CD4-positive, alpha-beta T cell treated with Interleukin-2 at 100 ng/mL for 4 hours (primary cell): ENCODE results near the gene PAX6.
"Not testable (repeated sequence)": the region's sequence is repeated elsewhere in the genome, so short reads cannot be mapped to it uniquely, and the experiment has no call there.

Source experiments
- DNase-seq: peaks from one replicate; pipeline ENCODE4 v3.0.0-alpha.2; 2020; ENCODE audit warnings: low spot score

PAX6 gene

DNA sequence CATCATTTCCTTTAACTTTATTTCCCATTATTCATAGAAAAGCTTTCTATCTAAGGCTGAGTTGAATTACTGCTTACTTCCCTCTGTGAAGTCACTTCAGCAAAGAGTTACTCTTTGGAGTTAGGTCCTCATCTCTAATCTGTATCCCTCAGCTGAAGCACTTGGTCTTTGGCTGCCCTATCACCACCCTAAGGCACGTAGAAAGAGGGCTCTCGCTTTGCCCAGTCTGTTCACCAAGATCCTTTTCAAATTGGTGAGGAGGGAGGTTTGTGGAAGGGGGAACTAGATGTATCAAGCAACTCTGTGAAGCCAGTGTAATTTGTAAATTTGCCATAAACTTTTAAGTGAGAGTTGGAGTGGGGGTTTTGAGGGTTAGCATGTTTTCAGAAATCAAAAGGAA is 43.4 kb downstream of the PAX6 start:
- DNase-seq = no peak

DNA sequence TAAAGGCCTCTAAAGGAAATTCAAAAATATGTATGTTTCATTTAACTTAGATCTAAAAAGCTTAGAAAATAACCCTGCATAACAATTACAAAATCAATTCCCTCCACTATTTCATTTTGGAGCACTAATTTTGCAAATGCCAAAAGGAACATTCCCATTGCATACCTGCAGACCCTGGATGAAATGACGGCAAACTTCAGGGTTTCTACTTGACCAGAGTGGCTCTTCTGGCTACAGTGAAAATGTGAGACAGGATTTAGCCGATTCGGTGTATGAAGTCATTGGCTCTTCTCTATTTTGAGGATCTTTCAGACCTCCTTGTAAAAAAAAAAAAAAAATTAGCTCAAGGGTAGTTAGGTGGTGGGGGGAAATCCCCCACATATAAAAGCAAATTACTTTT is 44.1 kb downstream of the PAX6 start:
- DNase-seq = no peak

DNA sequence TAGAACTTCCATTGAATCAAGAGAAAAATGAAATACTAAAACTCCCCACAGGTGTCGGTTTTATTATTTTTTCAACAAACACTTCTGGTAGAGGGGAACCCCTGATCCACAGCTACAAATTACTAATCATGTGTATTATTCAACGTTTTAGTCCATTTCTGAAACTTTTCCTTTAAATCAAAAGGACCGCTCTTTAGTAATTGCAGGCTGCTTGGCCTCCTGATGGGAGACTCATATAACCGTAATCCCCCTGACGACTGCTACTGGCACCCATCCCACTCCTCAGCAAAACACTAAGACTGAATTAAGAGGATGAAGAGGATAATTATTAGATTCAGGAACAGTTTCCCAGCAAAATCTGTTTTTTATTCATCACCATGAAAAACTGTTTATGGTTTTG is 46.4 kb downstream of the PAX6 start:
- DNase-seq = no peak

DNA sequence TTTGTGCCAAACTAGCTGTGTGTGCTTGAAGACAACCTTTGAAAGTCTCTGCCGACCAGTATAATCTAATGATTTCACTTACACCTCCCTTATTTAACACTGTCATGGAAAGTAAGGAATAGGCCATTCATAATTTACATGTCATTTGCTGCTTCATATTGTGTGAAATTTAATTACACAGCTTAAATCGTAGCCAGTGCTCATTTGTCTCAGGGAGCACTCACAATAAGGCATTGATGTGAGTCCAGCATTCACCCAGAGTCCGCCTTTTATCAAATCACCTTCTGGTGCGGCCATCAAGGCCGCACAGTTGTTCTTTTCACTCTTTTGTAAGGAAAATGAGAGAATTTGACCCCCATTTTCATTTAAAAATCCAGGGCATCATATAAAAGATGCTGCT is 46.9 kb downstream of the PAX6 start:
- no peak for DNase-seq

DNA sequence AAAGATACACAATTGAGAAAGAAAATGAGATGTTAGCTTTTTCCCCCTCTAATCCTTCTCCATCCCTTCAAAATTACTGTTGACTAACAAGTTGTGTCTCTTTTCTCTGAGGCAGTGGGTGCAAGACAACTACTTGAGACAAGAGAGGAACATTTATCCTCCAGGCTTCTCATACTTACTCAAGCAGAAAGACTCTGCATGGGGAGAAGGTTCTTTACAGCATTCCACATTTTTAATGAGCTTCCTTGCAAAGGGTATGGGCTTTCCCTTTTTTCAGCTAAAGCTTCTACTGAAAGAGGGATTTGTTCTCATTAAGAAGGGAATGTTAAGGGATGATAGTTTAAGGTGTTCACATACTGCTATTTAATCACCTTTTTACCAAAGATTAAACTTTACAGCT is 47.8 kb downstream of the PAX6 start:
- no peak for DNase-seq

DNA sequence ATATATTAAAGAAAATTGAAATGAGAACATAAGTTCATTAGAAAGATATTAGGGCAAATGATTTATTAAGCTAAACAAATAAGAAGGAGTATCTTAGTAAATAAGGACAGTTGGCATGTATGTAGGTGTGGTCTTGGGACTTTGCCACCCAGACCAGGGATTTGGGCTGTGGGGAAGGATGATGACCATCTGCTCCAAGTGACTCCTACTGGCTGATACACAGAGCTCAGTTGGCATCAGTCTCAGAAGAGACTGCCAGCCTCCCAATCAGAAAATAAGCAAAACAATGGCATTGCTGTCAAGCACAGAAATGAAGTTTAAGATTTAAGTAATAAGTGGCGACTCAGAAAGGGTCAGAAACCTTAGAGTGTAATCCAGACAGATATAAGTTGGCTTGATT is 49.5 kb downstream of the PAX6 start:
- no peak for DNase-seq

DNA sequence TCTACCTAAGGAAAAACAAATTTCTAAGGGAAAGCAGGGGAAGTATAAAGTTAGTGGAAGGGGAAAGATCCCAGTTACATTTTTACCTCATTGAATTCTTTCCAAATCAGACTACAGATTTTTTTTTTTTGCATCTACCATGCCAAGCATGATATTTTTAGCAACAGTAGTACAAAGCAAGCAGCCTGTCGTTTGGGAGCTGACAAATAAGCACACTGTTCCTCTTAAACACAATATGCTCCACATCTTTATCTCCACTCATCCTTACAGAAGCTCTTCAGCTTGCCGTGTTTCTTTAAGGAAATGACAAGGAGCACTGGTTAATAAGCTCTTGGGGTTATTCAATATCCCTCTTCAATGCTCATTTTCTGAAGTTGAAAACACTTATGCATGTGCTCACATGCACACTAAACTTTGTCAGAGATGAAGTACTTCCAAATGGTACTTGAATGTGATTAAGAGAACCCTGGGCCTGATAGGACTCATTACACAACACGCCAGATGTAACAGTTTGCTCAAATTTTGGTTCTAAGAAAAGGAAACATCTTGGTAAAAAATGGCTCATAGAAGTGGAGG is 53.8 kb downstream of the PAX6 start:
- DNase-seq = no peak

DNA sequence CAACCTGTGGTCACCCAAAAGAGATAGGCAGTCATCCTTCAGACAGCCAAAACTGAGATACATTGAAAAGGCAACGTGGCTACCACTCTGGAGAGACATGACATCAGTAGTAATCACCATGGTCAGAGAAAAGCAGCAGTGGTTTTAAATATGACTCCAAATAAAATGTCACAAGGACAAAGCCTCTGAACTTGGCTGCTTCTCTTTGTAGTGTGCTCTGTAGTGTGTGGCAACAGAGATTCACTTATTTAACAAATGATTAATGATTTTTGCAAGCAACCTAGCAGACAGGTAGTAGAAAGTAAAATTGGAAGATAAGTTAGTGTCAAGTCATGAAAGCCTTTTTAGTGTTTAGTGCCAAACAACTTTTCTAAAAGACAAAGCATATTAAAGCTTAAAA is 63.5 kb downstream of the PAX6 start:
- no peak for DNase-seq

DNA sequence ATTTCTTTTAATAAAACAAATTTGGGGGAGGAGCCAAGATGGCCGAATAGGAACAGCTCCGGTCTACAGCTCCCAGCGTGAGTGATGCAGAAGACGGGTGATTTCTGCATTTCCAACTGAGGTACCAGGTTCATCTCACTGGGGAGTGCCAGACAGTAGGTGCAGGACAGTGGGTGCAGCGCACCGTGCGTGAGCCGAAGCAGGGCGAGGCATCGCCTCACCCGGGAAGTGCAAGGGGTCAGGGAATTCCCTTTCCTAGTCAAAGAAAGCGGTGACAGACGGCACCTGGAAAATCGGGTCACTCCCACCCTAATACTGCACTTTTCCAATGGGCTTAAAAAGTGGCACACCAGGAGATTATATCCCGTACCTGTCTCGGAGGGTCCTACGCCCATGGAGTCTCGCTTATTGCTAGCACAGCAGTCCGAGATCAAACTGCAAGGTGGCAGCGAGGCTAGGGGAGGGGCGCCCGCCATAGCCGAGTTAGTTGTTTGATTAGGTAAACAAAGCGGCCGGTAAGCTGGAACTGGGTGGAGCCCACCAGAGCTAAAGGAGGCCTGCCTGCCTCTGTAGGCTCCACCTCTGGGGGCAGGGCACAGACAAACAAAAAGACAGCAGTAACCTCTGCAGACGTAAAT is 70.3 kb downstream of the PAX6 start:
- not testable (repeated sequence) for DNase-seq

DNA sequence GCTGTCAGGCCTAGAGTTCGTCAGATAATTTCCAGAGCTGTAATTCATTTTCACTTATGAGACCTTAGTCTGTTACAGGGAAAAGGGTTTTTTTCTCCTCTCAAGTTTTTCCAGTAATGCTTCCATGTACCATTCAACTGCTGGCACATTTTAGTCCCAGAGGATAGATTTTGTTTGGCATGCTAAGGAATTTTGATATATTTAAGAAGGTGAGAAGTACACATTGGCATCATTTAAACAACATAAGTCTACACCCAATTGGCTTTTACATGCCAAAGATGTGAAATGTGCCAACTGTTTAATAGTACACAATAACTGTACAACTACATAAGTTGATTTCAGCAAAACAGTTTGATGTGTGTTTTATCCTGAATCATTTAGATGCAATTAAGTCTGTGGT is 71.0 kb downstream of the PAX6 start:
- no peak for DNase-seq
